Measurements from ENCODE around the gene MAP2K3. TPM values are rescaled to one million over a fixed set of nuclear protein-coding genes. Genes with fewer than 3 reads are reported as not detected.

MAP2K3 gene
- total and polyA plus RNA-seq, 2 of the 8 experiments (the other 6 are each of a cell fraction or from before 2014, with no cell fraction given) = 16.9 to 33.5 TPM

Other genes with a start within 250 kb of the MAP2K3 start
- 316 and 321 TPM in 2 replicates for gene USP22, start 241.7 kb upstream of the MAP2K3 start, total RNA-seq (2021; fragmentation: NEBNext Ultra II Directional; extraction: Animal tissue kit (Norgen Biotek cat#: 25700))
- 221 and 365 TPM in 2 replicates for gene USP22, start 241.7 kb upstream of the MAP2K3 start, polyA plus RNA-seq (2011; rRNA removed)
- 11.0 and 12.4 TPM in 2 replicates for gene DHRS7B, start 157.7 kb upstream of the MAP2K3 start, total RNA-seq (2021; fragmentation: NEBNext Ultra II Directional; extraction: Animal tissue kit (Norgen Biotek cat#: 25700))
- 23.0 and 27.9 TPM in 2 replicates for gene DHRS7B, start 157.7 kb upstream of the MAP2K3 start, polyA plus RNA-seq (2011; rRNA removed)
- 33.3 and 34.2 TPM in 2 replicates for gene TMEM11, start 70.5 kb upstream of the MAP2K3 start, total RNA-seq (2021; fragmentation: NEBNext Ultra II Directional; extraction: Animal tissue kit (Norgen Biotek cat#: 25700))
- 90.4 and 133 TPM in 2 replicates for gene TMEM11, start 70.5 kb upstream of the MAP2K3 start, polyA plus RNA-seq (2011; rRNA removed)
- gene NATD1, start 31.3 kb upstream of the MAP2K3 start, total RNA-seq (2021; fragmentation: NEBNext Ultra II Directional; extraction: Animal tissue kit (Norgen Biotek cat#: 25700)) = 7.5 and 8.4 TPM in 2 replicates
- gene NATD1, start 31.3 kb upstream of the MAP2K3 start, polyA plus RNA-seq (2011; rRNA removed) = 5.4 and 8.8 TPM in 2 replicates
- 1.3 and 1.5 TPM in 2 replicates for gene KCNJ12, start 91.6 kb downstream of the MAP2K3 start, total RNA-seq (2021; fragmentation: NEBNext Ultra II Directional; extraction: Animal tissue kit (Norgen Biotek cat#: 25700))
- gene KCNJ12, start 91.6 kb downstream of the MAP2K3 start, polyA plus RNA-seq (2011; rRNA removed) = 1.2 and 1.7 TPM in 2 replicates